Measurements from ENCODE around the gene GPRC5C.

GRCh38 chr17:74402048-74402447, 29.8 kb upstream of the GPRC5C start:
- TF ChIP-seq CTCF (IDR thresholded peaks at IDR 0.05) (no peak), POLR2A (IDR thresholded peaks at IDR 0.05) (no peak), POLR2AphosphoS5 (IDR thresholded peaks at IDR 0.05) (no peak)
